HEK293T (cell line): ENCODE measurements around the gene TNPO2.

Source experiments
- BHLHE40 ChIP-seq: fragments of 450-650 bp; IDR thresholded peaks from 2 replicates; pipeline ENCODE4 v1.6.1; 2016; ENCODE audit warnings: mild to moderate bottlenecking, moderate library complexity, borderline replicate concordance
- ELF4 ChIP-seq: fragments of 450-650 bp; IDR thresholded peaks from 2 replicates; pipeline ENCODE4 v1.6.1; 2017; ENCODE audit warnings: antibody characterized with exemption
- FOXK2 ChIP-seq: fragments of 450-650 bp; IDR thresholded peaks from 2 replicates; pipeline ENCODE4 v1.6.1; 2016; ENCODE audit warnings: mild to moderate bottlenecking
- NFRKB ChIP-seq: fragments of 450-650 bp; IDR thresholded peaks from 2 replicates; pipeline ENCODE4 v1.6.1; 2016; ENCODE audit warnings: mild to moderate bottlenecking, moderate library complexity
- SP1 ChIP-seq: fragments of 450-650 bp; IDR thresholded peaks from 2 replicates; pipeline ENCODE4 v1.6.1; 2017

GRCh38 chr19:12660980-12661379, 62.8 kb downstream of the TNPO2 start:
- TF ChIP-seq ELF4 = no peak
- TF ChIP-seq BHLHE40 = no peak
- no peak for TF ChIP-seq FOXK2
- no peak for TF ChIP-seq NFRKB
- no peak for TF ChIP-seq SP1
